K562 (cell line): ENCODE measurements around the gene CYSTM1. TPM values are rescaled to one million over a fixed set of nuclear protein-coding genes. Genes with fewer than 3 reads are reported as not detected.
A peak's percentile ranks its signal among the peaks of the same experiment; 100 is the strongest.

Experiments
- BRD9 ChIP-seq: fragments of 450-650 bp; IDR thresholded peaks from 2 replicates; pipeline ENCODE4 v1.6.1; 2018; ENCODE audit warnings: low read depth; ENCODE audit not compliant: partially characterized antibody
- CHD4 ChIP-seq: fragments of 200-600 bp; sonication (generic); IDR thresholded peaks from 3 replicates; pipeline ENCODE4 v1.6.1; 2012; ENCODE audit warnings: low read depth, mild to moderate bottlenecking, mixed read lengths, low read length, inconsistent platforms; ENCODE audit not compliant: insufficient read depth, insufficient replicate concordance, poor library complexity, severe bottlenecking
- CTBP1 ChIP-seq: fragments of 450-650 bp; IDR thresholded peaks from 2 replicates; pipeline ENCODE4 v1.6.1; 2016; ENCODE audit warnings: borderline replicate concordance
- FOS ChIP-seq: IDR thresholded peaks from 3 replicates; pipeline ENCODE4 v1.6.1; 2011; ENCODE audit not compliant: insufficient read length; ENCODE audit errors: extremely low read depth
- FOXP1 ChIP-seq: sonication (generic); formaldehyde crosslinking; IDR thresholded peaks from 2 replicates; pipeline ENCODE4 v1.8.0; 2022; ENCODE audit warnings: mild to moderate bottlenecking, missing genetic modification reagents
- GTF2F1 ChIP-seq: IDR thresholded peaks from 2 replicates; pipeline ENCODE4 v1.6.1; 2011; ENCODE audit warnings: low read depth, low read length, improper control_type of control experiment
- IRF1 ChIP-seq: sonication (generic); formaldehyde crosslinking; IDR thresholded peaks from 2 replicates; pipeline ENCODE4 v1.8.0; 2022; ENCODE audit warnings: missing genetic modification reagents, mild to moderate bottlenecking, borderline replicate concordance
- MEF2A ChIP-seq: IDR thresholded peaks from 2 replicates; pipeline ENCODE4 v1.6.1; 2011; ENCODE audit warnings: low read depth, mild to moderate bottlenecking, low read length, moderate library complexity; ENCODE audit not compliant: control insufficient read depth
- NBN ChIP-seq: fragments of 450-650 bp; IDR thresholded peaks from 2 replicates; pipeline ENCODE4 v1.6.1; 2016; ENCODE audit warnings: low read depth, mild to moderate bottlenecking
- POLR2A ChIP-seq: fragments of 450-650 bp; conservative IDR thresholded peaks from 2 replicates; pipeline ENCODE4 v1.6.1; 2016
- PTBP1 ChIP-seq: fragments of 200-400 bp; formaldehyde crosslinking; IDR thresholded peaks from 2 replicates; pipeline ENCODE4 v1.6.1; 2017; ENCODE audit warnings: low read depth, low read length
- RBM25 ChIP-seq: fragments of 200-400 bp; formaldehyde crosslinking; IDR thresholded peaks from 2 replicates; pipeline ENCODE4 v1.6.1; 2018; ENCODE audit warnings: low read length, low read depth, moderate library complexity; ENCODE audit not compliant: severe bottlenecking
- SIX5 ChIP-seq, 2 experiments: IDR thresholded peaks; 2 replicates each; pipeline ENCODE4 v1.6.1; 2011; ENCODE audit warnings: low read length in 2 of 2, borderline replicate concordance in 1 of 2, low read depth in 1 of 2, mild to moderate bottlenecking in 1 of 2, moderate library complexity in 1 of 2; ENCODE audit not compliant: insufficient read depth in 1 of 2
- ZBTB40 ChIP-seq, 2 experiments: fragments of 450-650 bp in 1 of 2; sonication (generic) in 1 of 2; formaldehyde crosslinking in 1 of 2; IDR thresholded peaks; 2 replicates each; pipeline versions ENCODE4 v1.7.1 to v1.9.0; 2016 to 2022; ENCODE audit warnings: inconsistent platforms in 1 of 2, mild to moderate bottlenecking in 1 of 2, missing genetic modification reagents in 1 of 2
- ZNF12 ChIP-seq: sonication (generic); formaldehyde crosslinking; IDR thresholded peaks from 2 replicates; pipeline ENCODE4 v1.4.0; 2020; ENCODE audit warnings: mild to moderate bottlenecking, missing genetic modification reagents
- ZNF23 ChIP-seq: fragments of 250-450 bp; sonication (Bioruptor Pico); IDR thresholded peaks from 2 replicates; pipeline ENCODE4 v1.4.0; 2020; ENCODE audit warnings: mild to moderate bottlenecking
- ZSCAN29 ChIP-seq: fragments of 450-650 bp; IDR thresholded peaks from 2 replicates; pipeline ENCODE4 v1.6.1; 2017
- polyA plus RNA-seq, 8 experiments: library from polyadenylated mRNA; depleted of rRNA in 4 of 8; stranded (reverse) in 5 of 8; unstranded in 3 of 8; fragments of >200 nt; fragmentation: Nextera tagmentation in 2 of 8; fragmentation: Illumina TruSeq in 1 of 8; extraction: Ambion mirVana in 2 of 8; extraction: Trizol in 1 of 8; gene quantifications; 2 replicates each; pipeline versions ENCODE4 v1.2.1 to v1.2.3, GENCODE V29; 2011 to 2014; ENCODE audit warnings: inconsistent platforms in 1 of 8, missing spikeins in 1 of 8
- total RNA-seq, 7 experiments: library from RNA; depleted of rRNA in 6 of 7; stranded (reverse); fragments of >200 nt in 6 of 7; fragmentation: Illumina TruSeq in 2 of 7; extraction: Trizol in 2 of 7; gene quantifications; 2 replicates each; pipeline versions ENCODE4 v1.2.1 to v1.2.3, GENCODE V29; 2011 to 2021; ENCODE audit warnings: low replicate concordance in 1 of 7
- TF ChIP-seq, protein P1 (sequence below): sonication (generic); formaldehyde crosslinking; IDR thresholded peaks from 2 replicates; pipeline ENCODE4 v1.8.0; 2022; ENCODE audit warnings: mild to moderate bottlenecking, missing genetic modification reagents

The CYSTM1 gene
- total and polyA plus RNA-seq, 9 of the 15 experiments (the other 6 are each of a cell fraction or from before 2014, with no cell fraction given), result 76.1 to 422 (median 108) TPM

DNA sequence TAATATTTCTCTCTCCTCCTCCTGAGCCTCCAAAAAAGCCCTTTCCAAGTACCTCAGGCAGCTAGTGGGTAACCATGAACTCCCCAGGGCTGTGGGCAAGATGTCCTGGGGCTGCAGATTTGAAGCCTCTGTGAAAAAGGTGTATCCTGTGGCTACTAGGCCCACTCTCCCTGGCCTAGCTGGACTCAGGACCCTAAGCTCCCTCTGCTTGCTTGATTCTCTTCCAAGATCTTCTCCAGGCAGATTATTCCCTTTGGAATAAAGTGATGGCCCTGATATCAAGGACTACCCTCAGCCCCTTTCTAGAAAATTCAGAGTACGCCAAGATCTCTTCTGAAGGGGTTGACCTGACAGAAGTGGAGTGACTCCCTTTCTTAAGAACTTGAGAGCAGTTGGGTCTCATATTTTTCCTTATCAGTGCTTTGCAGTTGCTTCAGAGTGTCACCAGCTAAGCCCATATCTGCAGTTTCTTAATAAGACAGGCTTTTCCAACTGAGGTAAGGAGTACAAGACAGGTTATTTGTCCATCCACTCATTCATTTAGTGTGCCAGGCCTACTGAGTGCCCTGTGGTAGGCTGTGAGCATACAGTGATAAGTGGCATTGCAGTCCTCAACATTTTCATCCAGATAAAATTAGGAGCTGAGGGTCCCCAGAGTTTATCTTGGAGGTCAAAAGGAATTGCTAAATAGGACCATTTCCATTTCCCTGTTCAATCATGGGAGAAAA, 42.5 kb downstream of the CYSTM1 start (continued):
- no peak for TF ChIP-seq RBM25
- TF ChIP-seq PTBP1, result no peak
- TF ChIP-seq CHD4, result peak; percentile 66
- 0 out of 2 replicates have a peak, but pooled peaks have one; percentile 24 for TF ChIP-seq ZNF23 (CRISPR knock-in tag)
- TF ChIP-seq NBN, result peak; percentile 86
- no peak for TF ChIP-seq ZSCAN29
- no peak for TF ChIP-seq ZBTB40 (IDR thresholded peaks at IDR 0.05)
- no peak for TF ChIP-seq ZBTB40 (CRISPR knock-in tag; IDR thresholded peaks at IDR 0.05)
- TF ChIP-seq, protein P1, sequence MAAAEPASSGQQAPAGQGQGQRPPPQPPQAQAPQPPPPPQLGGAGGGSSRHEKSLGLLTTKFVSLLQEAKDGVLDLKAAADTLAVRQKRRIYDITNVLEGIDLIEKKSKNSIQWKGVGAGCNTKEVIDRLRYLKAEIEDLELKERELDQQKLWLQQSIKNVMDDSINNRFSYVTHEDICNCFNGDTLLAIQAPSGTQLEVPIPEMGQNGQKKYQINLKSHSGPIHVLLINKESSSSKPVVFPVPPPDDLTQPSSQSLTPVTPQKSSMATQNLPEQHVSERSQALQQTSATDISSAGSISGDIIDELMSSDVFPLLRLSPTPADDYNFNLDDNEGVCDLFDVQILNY (CRISPR knock-in tag), result no peak
- TF ChIP-seq IRF1, result no peak
- no peak for TF ChIP-seq SIX5 (IDR thresholded peaks at IDR 0.05; ENCODE audit: borderline replicate concordance in 1 of 2, insufficient read depth in 1 of 2, low read depth in 1 of 2, low read length in 2 of 2)
- no peak for TF ChIP-seq ZNF12 (CRISPR knock-in tag)
- TF ChIP-seq MEF2A, result no peak
- TF ChIP-seq FOXP1, result no peak
- peak; percentile 47; the same call in 1 of the 2 replicates for TF ChIP-seq CTBP1
- no peak for TF ChIP-seq BRD9
- no peak for TF ChIP-seq FOS
- TF ChIP-seq GTF2F1, result no peak
- no peak for TF ChIP-seq POLR2A
